H54 (cell line): ENCODE measurements around the gene SMURF1.

ENCODE experiments used
- DNase-seq: peaks from one replicate; pipeline ENCODE4 v3.0.0; 2011; ENCODE audit warnings: low spot score, mixed read lengths; ENCODE audit not compliant: insufficient read length
- FAIRE-seq: peaks from 3 replicates; lab custom pipeline; 2011; peaks lifted over from hg19 to GRCh38; lab: Jason Lieb, UNC
- POLR2A ChIP-seq: IDR thresholded peaks from 2 replicates; pipeline ENCODE4 v1.6.1; 2011; ENCODE audit warnings: low read depth, mild to moderate bottlenecking, low read length

Gene SMURF1

GRCh38 chr7:98995111-98995510 is 148.8 kb downstream of the SMURF1 start:
- TF ChIP-seq POLR2A, result no peak
- DNase-seq, result no peak
- no peak for FAIRE-seq

DNA sequence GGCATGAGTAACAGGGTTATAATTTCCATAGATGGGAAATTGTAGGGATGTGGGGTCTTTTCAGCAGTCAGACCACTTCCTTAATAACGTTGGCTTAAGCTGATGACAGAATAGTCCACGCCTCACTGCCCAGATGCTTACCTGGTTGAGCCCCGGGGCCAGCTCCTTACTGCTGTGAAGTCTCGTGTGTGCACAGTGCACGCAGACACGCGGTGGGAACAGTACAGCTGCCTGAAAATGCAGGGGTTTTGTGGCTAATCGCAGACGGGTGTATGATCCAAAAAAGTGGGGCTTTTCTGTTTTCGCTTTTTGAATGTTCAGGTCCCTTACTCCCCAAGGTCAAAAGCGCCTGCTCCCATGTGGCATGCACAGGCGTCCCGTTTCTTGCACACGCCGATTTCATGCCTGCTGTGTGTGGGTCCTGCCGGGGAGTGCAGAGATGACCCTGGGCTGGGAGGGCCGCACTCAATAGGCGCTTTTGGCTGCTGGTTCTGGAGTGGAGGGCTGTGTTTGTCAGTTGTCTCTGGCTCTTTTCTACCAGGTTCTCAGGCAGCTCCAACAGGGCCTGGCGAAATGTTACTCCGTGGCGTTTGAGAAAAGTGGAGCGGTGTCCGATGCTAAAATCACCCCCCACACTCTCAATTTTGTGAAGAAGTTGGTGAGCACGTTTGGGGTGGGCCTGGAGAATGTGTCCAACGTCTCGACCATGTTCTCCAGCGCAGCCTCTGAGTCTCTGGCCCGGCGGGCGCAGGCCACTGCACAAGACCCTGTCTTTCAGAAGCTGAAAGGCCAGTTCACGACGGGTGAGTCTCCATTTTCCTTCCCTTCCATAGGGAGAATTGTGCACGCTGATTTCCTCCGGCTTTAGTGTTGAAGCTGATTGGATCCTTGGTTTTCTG is 149.6 kb downstream of the SMURF1 start:
- FAIRE-seq (no peak), DNase-seq (no peak)
- no peak for TF ChIP-seq POLR2A

DNA sequence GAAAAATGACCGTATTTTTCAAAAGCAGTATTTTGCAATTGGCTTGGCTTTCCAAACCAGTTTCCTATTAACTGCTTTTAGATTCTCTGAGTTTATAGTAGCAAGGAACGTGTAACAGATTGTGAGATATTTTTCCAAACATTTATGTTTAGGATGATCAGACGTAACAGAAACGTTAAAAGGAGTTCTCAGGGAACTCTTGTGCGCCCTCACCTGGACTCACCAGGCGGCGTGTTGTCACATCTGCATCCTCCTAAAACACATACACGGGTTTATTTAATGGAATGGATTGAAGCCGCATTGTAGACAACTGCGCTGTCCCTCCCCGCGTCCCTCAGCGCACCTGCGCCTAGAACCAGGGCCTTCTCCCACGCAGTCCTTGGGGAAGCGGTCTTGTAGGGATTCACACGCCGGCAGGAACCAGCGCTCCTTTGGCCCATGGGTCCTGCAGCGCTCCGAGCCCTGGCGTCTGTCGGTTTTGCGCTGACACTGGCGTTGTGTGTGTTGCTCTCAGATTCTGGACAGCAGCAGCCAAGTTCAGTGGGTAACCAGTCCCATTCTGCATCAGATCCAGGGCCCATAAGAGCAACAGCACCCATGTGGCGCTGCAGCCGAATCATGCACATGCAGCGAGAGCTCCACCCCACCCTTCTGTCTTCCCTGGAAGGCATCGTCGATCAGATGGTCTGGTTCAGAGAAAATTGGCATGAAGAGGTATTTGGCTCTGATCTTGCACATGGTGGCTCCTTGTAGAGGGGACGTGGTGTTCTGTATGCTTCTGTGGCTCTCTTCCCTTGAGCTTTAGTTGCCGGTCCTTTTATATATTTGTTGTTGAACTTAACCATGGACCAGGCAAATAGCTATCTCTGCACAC is 150.6 kb downstream of the SMURF1 start:
- no peak for TF ChIP-seq POLR2A
- no peak for DNase-seq
- FAIRE-seq, result no peak

- FAIRE-seq (no peak), DNase-seq (no peak)
- TF ChIP-seq POLR2A, result no peak
Measured at GRCh38 chr7:98992076-98992475, 151.8 kb downstream of the SMURF1 start.

GRCh38 chr7:98991141-98991540 is 152.8 kb downstream of the SMURF1 start:
- TF ChIP-seq POLR2A, result no peak
- FAIRE-seq (no peak), DNase-seq (no peak)

DNA sequence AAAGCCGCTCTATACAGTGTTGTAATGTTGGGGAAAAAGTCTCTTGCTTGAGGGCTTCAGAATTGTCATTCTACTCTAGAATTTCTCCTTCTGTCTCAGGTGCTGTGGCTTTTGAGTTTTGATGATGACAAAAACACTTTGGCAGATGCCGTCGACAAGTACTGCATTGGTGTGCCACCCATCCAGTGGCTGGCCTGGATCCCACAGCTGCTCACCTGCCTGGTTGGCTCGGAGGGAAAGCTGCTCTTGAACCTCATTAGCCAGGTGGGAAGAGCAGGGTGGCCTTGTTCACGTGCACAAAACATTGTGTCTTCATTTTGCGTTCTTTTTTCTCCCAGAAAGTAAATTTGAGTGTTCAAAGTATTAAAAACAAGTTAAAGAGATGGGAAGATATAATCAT is 153.6 kb downstream of the SMURF1 start:
- TF ChIP-seq POLR2A, result no peak
- DNase-seq, result no peak
- FAIRE-seq, result no peak

DNA sequence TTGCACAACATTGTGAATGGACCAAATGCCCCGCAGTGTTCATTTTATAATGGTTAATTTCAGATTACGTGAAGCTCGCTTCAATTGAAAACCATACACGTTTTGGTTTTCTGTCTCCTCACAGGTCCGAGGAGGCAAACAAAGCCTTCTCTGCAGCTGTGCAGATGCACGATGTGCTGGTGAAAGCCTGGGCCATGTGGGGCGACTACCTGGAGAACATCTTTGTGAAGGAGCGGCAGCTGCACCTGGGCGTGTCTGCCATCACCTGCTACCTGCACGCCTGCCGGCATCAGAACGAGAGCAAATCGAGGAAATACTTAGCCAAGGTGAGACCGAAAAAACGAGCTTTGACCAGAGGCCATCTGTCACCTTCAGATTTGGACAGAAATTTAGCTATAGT is 155.3 kb downstream of the SMURF1 start:
- no peak for TF ChIP-seq POLR2A
- no peak for DNase-seq
- FAIRE-seq, result no peak

- DNase-seq (no peak), FAIRE-seq (no peak)
- TF ChIP-seq POLR2A, result no peak
Measured at GRCh38 chr7:98985945-98986344, 158.0 kb downstream of the SMURF1 start.

GRCh38 chr7:98985406-98985805 is 158.5 kb downstream of the SMURF1 start:
- TF ChIP-seq POLR2A, result no peak
- FAIRE-seq, result no peak
- no peak for DNase-seq

DNA sequence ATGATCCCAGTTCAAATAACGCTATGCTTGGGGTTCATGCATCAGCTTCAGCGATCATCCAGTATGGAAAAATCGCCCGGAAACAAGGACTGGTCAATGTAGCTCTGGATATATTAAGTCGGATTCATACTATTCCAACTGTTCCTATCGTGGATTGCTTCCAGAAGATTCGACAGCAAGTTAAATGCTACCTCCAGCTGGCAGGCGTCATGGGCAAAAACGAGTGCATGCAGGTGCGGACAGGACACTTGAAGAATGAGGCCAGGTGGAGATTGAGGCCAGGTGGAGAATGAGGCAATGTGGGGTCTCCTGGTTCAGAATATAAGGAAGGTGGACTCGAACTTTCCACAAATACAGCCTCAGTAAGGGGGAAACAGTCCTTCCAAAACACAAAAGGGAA is 159.8 kb downstream of the SMURF1 start:
- DNase-seq (no peak), FAIRE-seq (no peak)
- no peak for TF ChIP-seq POLR2A

- no peak for FAIRE-seq
- TF ChIP-seq POLR2A, result no peak
Measured at GRCh38 chr7:98982686-98983085, 161.2 kb downstream of the SMURF1 start.

DNA sequence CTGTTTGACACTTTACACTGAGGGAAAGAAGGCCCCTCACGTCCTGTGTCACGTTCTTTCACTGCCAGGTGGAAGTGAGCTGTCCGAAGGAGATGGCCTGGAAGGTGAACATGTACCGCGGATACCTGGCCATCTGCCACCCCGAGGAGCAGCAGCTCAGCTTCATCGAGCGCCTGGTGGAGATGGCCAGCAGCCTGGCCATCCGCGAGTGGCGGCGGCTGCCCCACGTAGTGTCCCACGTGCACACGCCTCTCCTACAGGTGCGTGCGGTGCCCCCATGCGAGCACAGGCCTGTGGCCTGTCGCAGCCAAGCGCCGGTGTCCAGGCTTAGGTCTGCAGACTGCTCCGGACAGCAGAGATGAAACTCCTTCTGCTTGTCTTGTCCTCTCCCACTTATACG is 162.2 kb downstream of the SMURF1 start:
- no peak for TF ChIP-seq POLR2A
- DNase-seq, result no peak

More at GRCh38 chr7:98982686-98983085, 161.2 kb downstream of the SMURF1 start:
- DNase-seq, result no peak

GRCh38 chr7:98978672-98979071 is 165.2 kb downstream of the SMURF1 start:
- no peak for DNase-seq
- no peak for TF ChIP-seq POLR2A
- no peak for FAIRE-seq

More for the DNA sequence above, 162.2 kb downstream of the SMURF1 start:
- no peak for FAIRE-seq
